Middle frontal gyrus (tissue), 1 donor: Measurements from ENCODE around the gene TARS3.

Source experiments
- DNase-seq: peaks from one replicate; pipeline ENCODE4 v3.0.0-alpha.2; 2015; ENCODE audit warnings: low spot score; ENCODE audit errors: extremely low spot score

TARS3 gene

GRCh38 chr15:101702077-101702476, 22.2 kb downstream of the TARS3 start:
- DNase-seq = no peak

GRCh38 chr15:101698314-101698713, 26.0 kb downstream of the TARS3 start:
- no peak for DNase-seq

- no peak for DNase-seq
These were observed 26.8 kb downstream of the TARS3 start for GRCh38 chr15:101697488-101697887.

DNA sequence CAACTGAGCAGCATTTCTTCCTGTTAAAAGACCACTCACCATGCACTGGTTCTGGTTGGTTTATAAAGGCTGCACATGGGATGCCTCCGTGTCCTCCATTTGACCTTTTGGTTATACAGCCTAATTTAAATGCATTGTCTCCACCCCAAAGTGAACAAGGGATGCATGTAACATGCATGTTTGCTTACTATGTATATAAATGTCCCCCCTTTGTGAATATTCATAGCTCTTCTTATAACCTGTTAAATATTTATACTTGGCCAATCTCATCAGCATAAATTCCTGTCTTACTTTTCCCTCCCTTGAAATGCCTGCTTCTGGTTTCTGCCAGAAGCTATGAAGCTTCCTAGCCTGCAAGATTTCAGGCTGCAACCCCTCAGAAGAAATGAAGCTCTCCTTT, 27.4 kb downstream of the TARS3 start:
- no peak for DNase-seq

DNA sequence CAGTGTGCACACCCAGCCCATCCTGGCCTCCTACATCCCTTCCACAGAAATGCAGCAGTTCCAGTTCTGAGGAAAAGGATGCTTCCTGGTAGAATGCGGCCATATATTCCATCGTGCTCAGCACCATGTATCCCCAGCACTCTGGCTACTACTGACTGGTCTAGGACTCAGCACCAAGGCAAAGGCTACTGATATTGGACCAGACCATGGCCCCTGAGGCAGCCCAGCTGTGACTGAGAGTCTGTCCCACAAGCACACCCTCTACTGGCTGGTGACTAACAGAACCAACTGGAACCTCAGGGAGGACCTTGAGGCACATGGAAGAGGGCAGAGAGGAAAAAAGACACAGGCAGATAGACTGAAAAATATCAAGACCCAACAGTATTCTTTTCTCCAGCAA, 30.0 kb downstream of the TARS3 start:
- no peak for DNase-seq

GRCh38 chr15:101692801-101693598, 31.3 kb downstream of the TARS3 start:
- no peak for DNase-seq

- DNase-seq = no peak
These were observed 34.4 kb downstream of the TARS3 start for GRCh38 chr15:101689901-101690300.

GRCh38 chr15:101686718-101687117, 37.6 kb downstream of the TARS3 start:
- no peak for DNase-seq

DNA sequence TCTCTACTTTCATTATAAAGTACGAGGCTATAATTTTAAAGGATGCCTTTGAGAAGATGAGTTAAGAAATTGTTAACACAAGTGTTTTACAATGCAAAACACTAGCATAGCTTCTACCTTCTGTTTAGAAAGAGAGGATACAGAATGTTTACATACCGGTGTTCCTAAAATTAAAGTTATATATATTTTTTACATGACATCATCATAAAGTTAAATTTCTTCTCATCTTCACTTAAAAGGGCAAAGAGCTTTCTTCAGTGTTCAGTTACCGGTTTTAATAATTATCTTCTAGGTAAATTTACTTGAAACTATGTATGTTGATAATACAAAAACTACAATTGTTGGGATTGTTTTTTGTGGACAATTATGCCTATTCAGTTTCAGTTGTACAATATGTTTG, 39.4 kb downstream of the TARS3 start:
- no peak for DNase-seq

DNA sequence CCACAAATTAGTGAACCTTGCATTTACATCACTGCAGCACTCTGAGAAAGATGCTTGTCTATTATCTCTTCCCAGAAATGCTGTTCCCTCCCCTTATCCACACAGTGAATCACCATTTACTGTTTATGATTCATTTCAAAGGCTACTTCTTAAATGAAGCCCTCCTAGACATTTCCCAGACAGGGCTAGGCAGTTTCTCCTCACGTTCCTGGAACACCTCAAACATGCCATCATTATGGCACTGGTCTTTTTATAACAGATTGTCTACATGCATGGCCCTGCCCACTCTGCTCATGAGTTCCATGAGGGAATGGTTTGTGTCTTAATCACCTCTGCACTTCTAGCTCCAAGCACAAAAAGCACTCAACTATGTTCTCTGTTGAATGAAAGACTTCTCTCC, 39.9 kb downstream of the TARS3 start:
- DNase-seq = no peak

GRCh38 chr15:101679806-101680205, 44.5 kb downstream of the TARS3 start:
- DNase-seq = no peak

DNA sequence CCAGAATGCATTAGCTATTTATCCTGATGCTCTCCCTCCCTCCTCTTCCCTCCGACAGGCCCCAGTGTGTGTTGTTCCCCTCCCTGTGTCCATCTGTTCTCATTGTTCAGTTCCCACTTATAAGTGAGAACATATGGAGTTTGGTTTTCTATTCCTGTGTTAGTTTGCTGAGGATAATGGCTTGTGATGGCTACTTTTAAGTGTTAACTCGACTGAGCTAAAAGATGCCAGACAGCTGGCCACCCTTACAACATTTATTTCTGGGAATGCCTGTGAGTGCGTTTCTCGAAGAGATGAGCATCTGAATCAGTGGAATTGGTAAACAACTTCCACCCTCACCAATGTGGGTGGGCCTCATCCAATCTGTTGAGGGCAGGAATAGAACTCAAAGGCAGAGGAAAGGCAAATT, 47.3 kb downstream of the TARS3 start:
- peak; percentile 39 for DNase-seq

GRCh38 chr15:101675796-101676582, 48.3 kb downstream of the TARS3 start:
- DNase-seq = peak; percentile 24

- no peak for DNase-seq
These were observed 49.3 kb downstream of the TARS3 start for GRCh38 chr15:101675015-101675414.

- no peak for DNase-seq
These were observed 52.0 kb downstream of the TARS3 start for GRCh38 chr15:101672298-101672697.

DNA sequence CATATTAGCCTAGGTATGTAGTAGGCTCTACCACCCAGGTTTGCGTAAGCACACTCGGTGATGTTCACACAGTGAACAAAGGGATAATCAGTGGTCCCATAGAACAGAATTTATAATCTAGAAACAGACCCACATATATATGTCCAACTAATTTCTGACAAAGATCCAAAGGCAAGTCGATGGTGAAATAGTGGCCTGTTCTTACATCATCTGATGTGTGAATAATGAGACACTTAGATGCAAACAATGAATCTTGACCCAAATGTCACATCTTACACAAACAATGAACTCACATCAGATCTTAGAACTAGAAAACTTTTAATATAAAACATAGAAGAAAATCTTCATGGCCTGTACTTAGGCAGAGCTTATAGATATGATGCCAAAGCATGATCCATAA, 54.5 kb downstream of the TARS3 start:
- no peak for DNase-seq

DNA sequence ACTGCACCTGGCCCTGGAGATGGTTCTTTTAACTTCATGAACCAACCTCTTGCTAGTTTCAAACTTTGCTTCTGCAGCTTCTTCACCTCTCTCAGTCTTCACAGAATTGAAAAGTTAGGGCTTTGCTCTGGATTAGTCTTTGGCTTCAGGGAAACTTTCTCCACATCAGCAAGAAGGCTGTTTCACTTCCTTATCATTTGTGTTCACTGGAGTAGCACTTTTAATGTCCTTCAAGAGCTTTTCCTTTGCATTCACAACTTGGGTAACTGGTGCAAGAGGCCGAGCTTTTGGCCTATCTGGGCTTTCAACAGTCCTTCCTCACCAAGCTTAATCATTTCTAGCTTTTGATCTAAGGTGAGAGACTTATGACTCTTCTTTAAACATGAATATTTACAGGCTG, 56.4 kb downstream of the TARS3 start:
- no peak for DNase-seq

- DNase-seq = no peak
These were observed 59.9 kb downstream of the TARS3 start for GRCh38 chr15:101664303-101664913.

GRCh38 chr15:101662203-101662602, 62.1 kb downstream of the TARS3 start:
- no peak for DNase-seq

GRCh38 chr15:101660005-101660404, 64.3 kb downstream of the TARS3 start:
- no peak for DNase-seq

GRCh38 chr15:101657968-101658784, 66.1 kb downstream of the TARS3 start:
- DNase-seq = no peak
